Measurements from ENCODE around the gene ZRANB1. TPM values are rescaled to one million over a fixed set of nuclear protein-coding genes. Genes with fewer than 3 reads are reported as not detected.

The ZRANB1 gene
- total and polyA plus RNA-seq, 10 of the 15 experiments (the other 5 are each of a cell fraction or from before 2014, with no cell fraction given): 1.7 to 11.8 (median 6.2) TPM

DNA sequence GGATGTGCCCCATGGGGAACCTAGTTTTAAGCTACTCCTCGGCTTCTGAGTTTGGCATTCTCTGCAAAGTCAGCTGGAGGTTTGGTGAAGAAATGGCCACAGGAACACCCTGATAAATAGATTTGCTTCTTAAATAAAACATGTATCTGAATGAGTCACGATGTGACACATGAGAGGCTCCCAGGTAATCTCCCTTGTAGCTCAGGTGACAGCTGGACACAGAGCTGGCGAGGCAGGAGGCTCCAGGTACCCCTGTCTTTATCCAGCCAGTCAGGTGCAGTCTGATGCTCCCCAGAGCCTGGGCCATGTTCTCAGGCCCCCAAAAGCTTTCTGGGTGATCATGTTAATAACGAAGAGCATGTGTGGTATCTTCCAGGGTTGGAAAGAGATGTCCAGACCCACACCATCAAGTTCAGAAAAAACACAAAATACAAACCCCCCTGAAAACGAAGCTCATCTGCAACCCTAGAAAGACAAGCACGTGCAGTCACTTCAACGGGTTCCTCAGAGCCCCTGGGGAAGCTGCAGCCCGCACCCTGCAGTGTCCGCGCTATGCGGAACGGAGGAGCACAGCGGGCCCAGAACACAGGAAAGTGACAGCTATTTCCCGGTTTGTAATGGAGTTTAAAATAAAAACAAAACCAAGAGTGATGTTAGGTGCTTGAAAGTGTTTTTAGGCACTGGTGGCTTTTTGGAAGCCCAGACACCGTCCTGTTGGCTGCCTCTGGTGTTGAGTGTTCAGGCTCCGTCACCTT, 69.4 kb downstream of the ZRANB1 start (continued):
- TF ChIP-seq IKZF2 (IDR thresholded peaks at IDR 0.05) (no peak), HDGF (IDR thresholded peaks at IDR 0.05) (no peak), CBX3 (IDR thresholded peaks at IDR 0.05; ENCODE audit: borderline replicate concordance, low read depth) (no peak), ASH2L (IDR thresholded peaks at IDR 0.05; ENCODE audit: borderline replicate concordance, low read depth) (no peak), TBL1XR1 (IDR thresholded peaks at IDR 0.05; ENCODE audit: low read depth, low read length) (no peak), SMC3 (IDR thresholded peaks at IDR 0.05; ENCODE audit: borderline replicate concordance, low read length) (no peak), MYC (IDR thresholded peaks at IDR 0.05; ENCODE audit: insufficient read depth, insufficient read length, insufficient replicate concordance, low read length, severe bottlenecking) (no peak)
- TF ChIP-seq, protein P1, sequence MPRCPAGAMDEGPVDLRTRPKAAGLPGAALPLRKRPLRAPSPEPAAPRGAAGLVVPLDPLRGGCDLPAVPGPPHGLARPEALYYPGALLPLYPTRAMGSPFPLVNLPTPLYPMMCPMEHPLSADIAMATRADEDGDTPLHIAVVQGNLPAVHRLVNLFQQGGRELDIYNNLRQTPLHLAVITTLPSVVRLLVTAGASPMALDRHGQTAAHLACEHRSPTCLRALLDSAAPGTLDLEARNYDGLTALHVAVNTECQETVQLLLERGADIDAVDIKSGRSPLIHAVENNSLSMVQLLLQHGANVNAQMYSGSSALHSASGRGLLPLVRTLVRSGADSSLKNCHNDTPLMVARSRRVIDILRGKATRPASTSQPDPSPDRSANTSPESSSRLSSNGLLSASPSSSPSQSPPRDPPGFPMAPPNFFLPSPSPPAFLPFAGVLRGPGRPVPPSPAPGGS (IDR thresholded peaks at IDR 0.05; ENCODE audit: borderline replicate concordance, insufficient read depth, low read depth, low read length, poor library complexity, severe bottlenecking): no peak
- TF ChIP-seq, protein P2, sequence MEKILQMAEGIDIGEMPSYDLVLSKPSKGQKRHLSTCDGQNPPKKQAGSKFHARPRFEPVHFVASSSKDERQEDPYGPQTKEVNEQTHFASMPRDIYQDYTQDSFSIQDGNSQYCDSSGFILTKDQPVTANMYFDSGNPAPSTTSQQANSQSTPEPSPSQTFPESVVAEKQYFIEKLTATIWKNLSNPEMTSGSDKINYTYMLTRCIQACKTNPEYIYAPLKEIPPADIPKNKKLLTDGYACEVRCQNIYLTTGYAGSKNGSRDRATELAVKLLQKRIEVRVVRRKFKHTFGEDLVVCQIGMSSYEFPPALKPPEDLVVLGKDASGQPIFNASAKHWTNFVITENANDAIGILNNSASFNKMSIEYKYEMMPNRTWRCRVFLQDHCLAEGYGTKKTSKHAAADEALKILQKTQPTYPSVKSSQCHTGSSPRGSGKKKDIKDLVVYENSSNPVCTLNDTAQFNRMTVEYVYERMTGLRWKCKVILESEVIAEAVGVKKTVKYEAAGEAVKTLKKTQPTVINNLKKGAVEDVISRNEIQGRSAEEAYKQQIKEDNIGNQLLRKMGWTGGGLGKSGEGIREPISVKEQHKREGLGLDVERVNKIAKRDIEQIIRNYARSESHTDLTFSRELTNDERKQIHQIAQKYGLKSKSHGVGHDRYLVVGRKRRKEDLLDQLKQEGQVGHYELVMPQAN (conservative IDR thresholded peaks at IDR 0.05): no peak
